SKM-1 (cell line): ENCODE results near the gene CXCL16.
"Not testable (repeated sequence)": the region's sequence is repeated elsewhere in the genome, so short reads cannot be mapped to it uniquely, and the experiment has no call there.

Experiments
- DNase-seq: peaks from one replicate; lab custom pipeline; 2025; ENCODE audit not compliant: unreplicated experiment; lab: John Stamatoyannopoulos, UW

The CXCL16 gene

GRCh38 chr17:4701116-4701515 lies 38.6 kb downstream of the CXCL16 start:
- no peak for DNase-seq

- not testable (repeated sequence) for DNase-seq
These were observed 40.2 kb downstream of the CXCL16 start for GRCh38 chr17:4699401-4700056.

- DNase-seq = no peak
These were observed 43.3 kb downstream of the CXCL16 start for GRCh38 chr17:4696437-4696805.

- DNase-seq = no peak
These were observed 46.3 kb downstream of the CXCL16 start for GRCh38 chr17:4693416-4693815.

GRCh38 chr17:4691686-4692085 lies 48.0 kb downstream of the CXCL16 start:
- DNase-seq = no peak

- DNase-seq = no peak
These were observed 49.0 kb downstream of the CXCL16 start for GRCh38 chr17:4690745-4691144.

- DNase-seq = not testable (repeated sequence)
These were observed 49.9 kb downstream of the CXCL16 start for GRCh38 chr17:4689872-4690271.

- DNase-seq = not testable (repeated sequence)
These were observed 56.0 kb downstream of the CXCL16 start for GRCh38 chr17:4683739-4684138.
